NCI-H2196 treated with DMSO at 0.1 percent for 48 hours (cell line): ENCODE results near the gene REG1B.
"Not testable (repeated sequence)": the region's sequence is repeated elsewhere in the genome, so short reads cannot be mapped to it uniquely, and the experiment has no call there.

Experiments
- DNase-seq: peaks from one replicate; lab custom pipeline; 2025; ENCODE audit not compliant: unreplicated experiment; lab: John Stamatoyannopoulos, UW

Gene REG1B

GRCh38 chr2:79085382-79085781 lies 2.4 kb downstream of the REG1B start:
- no peak for DNase-seq

DNA sequence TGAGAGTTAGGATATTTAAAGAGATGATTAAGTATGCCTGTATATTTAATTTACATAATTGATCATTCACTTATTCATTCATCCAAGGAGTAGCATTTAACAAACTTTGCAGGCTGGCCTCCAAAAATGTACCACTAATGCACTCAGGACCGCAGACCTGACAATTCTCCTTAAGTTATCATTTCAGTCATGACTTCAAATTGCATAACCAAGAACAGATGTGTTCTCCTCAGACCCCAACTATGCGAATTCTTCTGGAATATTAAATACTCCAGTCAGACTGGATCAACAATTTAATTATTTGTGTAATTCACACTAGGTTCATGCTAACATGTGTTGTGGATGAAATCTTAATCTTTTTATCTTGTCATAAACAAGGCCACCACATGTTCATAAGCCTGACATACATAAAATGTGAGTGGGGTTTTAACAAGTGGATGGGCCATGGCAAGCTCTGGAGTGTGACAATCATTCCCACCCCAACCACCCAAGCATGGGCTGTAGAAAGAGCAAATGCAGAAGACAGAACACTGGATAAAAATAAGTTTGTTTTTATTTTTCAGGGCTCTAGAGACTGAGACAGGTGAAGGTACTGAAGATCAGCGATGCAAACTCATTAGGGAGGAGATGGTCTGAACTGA lies 3.2 kb downstream of the REG1B start:
- no peak for DNase-seq

DNA sequence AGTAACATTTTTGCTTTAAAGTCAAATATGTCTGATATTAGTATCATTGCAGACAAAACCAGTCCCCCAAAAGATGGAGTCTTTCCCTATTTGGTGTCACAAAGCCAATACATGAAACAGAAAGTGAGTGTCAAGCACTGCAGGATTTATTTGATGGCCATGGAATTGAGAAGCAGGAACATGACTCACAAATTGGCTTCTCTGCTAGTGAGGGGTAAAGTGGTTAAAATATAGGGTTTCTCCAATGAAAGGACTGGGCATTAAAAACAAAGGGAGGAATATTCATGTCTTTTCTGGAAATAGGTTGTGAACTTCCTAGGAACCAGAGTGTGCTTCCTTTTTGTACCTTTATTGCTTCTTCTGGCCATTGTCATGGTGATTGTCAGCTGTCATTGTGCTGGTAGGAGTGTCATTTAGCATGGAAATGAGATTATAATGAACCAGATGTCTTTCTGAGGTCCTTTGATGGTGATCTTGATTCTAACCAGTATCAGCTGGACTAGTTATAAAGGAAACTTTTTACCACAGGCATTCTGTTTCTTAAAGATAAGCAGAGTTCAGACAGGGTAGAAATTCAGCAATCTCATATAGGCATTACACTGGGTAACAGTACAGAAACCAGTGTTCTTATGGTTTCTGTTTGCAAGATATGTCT lies 4.1 kb downstream of the REG1B start:
- no peak for DNase-seq

GRCh38 chr2:79082987-79083386 lies 4.8 kb downstream of the REG1B start:
- no peak for DNase-seq

DNA sequence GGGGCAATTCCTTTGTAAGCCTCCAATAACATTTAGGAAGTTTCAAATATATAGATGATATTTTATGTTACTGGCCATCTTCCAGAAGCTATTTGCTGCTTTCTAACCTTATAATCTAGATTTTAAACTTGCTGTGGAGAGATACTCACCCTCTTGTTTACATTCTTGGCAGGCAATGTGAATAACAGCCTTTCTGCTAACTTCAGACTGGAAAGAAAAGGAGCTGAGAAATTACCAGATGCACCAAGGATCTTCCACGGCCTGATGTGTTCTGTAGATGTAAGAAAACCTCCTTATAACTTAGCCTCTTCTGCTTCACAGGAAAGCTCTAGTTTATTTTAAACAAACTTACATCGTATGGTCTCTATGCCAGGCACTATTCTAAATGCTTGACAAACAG lies 16.7 kb downstream of the REG1B start:
- DNase-seq, result no peak

GRCh38 chr2:79065201-79065600 lies 22.6 kb downstream of the REG1B start:
- no peak for DNase-seq

DNA sequence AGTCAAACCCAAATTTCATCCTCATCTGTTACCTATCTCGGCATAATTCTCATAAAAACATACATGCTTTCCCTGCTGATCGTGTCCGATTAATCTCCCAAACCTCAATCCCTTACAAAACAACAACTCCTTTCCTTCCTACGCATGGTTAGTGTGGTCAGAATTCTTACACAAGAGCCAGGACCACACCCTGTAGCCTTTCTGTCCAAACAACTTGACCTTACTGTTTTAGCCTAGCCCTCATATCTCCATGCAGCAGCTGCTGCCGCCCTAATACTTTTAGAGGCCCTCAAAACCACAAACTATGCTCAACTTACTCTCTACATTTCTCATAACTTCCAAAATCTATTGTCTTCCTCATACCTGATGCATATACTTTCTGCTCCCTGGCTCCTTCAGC lies 33.0 kb downstream of the REG1B start:
- DNase-seq, result not testable (repeated sequence)

- not testable (repeated sequence) for DNase-seq
These were observed 34.3 kb downstream of the REG1B start for GRCh38 chr2:79053486-79053885.

DNA sequence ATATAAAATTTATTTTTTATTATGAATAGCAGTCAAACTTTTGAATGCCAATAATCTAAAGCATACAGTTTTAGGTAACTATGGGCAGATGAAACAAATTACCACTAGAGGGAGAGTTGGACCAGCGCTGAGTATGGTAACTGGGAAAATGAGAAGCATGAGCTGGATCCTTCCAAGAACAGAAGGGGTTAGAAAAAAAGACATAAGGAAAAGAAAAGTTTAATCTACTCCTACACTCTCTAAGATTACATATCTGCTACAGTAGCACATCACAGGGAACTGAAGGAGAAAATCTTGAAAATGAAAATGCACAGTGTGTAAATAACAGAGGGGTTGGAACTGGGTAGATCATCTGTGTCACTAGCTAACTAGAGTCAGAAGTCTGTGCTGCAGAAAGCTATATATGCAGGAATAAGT lies 46.8 kb downstream of the REG1B start:
- no peak for DNase-seq

- no peak for DNase-seq
These were observed 47.8 kb downstream of the REG1B start for GRCh38 chr2:79039944-79040343.
